ENCODE results near the gene NUP210L. TPM values are rescaled to one million over a fixed set of nuclear protein-coding genes. Genes with fewer than 3 reads are reported as not detected.

Gene NUP210L
- polyA plus RNA-seq, 3 donors = 0.03 TPM; not detected in 2

- peaks cover 68 to 76% of the 10 kb centered on the region in 2 donors for H3K4me1 ChIP-seq (ENCODE audit: control insufficient read depth in 1 of 2, insufficient read depth in 2 of 2, low read length in 2 of 2)
- H3K27ac ChIP-seq (ENCODE audit: low read depth in 1 of 2, low read length in 2 of 2) = peak overlapping the region; percentile 54 to 83
- H3K36me3 ChIP-seq (replicated peaks in 1 of 2; ENCODE audit: control insufficient read depth in 1 of 2, insufficient read depth in 2 of 2, low read length in 2 of 2) = peaks cover 22 to 28% of the 10 kb centered on the region in 2 donors
- peak overlapping the region; percentile 93 to 100 (median 100) for H3K27ac Mint-ChIP-seq
- H3K4me1 Mint-ChIP-seq = peaks cover 69% of the 10 kb centered on the region
- peak overlapping the region in 1 of 3 experiments; percentile 98 for H3K4me3 ChIP-seq (replicated peaks in 1 of 3; ENCODE audit: low read depth in 2 of 3, low read length in 3 of 3)
- WGBS (ENCODE audit: insufficient coverage) = 80% methylated on average over 1 of the region's 10 CpGs
- H4K20me1 ChIP-seq (ENCODE audit: insufficient read depth, low read length) = peaks cover 88% of the 10 kb centered on the region
- DNase-seq = no peak
- peaks cover 0 to 4% (median 0%) of the 10 kb centered on the region in 7 donors for H3K9me3 Mint-ChIP-seq
- TF ChIP-seq CTCF (IDR thresholded peaks at IDR 0.05) = no peak
- no peaks in the 10 kb centered on the region for H3K27me3 ChIP-seq (ENCODE audit: control insufficient read depth in 2 of 2, insufficient read depth in 2 of 2, low read length in 2 of 2)
- peaks cover 98% of the 10 kb centered on the region for H3K79me2 ChIP-seq (ENCODE audit: insufficient read depth, low read length)
- peaks cover 0 to 4% (median 0%) of the 10 kb centered on the region in 3 donors for H3K27me3 Mint-ChIP-seq (ENCODE audit: low read depth in 3 of 3)
- peaks cover 32 to 61% of the 10 kb centered on the region in 2 donors for H3K36me3 Mint-ChIP-seq
- no peak overlapping the region for H2AFZ ChIP-seq (ENCODE audit: insufficient read depth, low read depth, low read length, poor library complexity, severe bottlenecking)
- H3K4me2 ChIP-seq (replicated peaks; ENCODE audit: extremely low read depth, low read length, poor library complexity, severe bottlenecking) = peak overlapping the region; percentile 82
- H3K4me3 Mint-ChIP-seq = peak overlapping the region; percentile 77 to 91
- intact Hi-C loops (cut with micrococcal nuclease) = no loop called here
- no peak overlapping the region for H3K9ac ChIP-seq (ENCODE audit: insufficient read depth, low read length, poor library complexity, severe bottlenecking)
- no peaks in the 10 kb centered on the region for H3K9me3 ChIP-seq (replicated peaks in 1 of 2; ENCODE audit: control insufficient read depth in 1 of 2, insufficient read depth in 1 of 2, low read length in 2 of 2)
Observed at GRCh38 chr1:154178911-154179811, 24.3 kb upstream of the NUP210L start.

- peak overlapping the region; percentile 82 for H3K4me2 ChIP-seq (replicated peaks; ENCODE audit: extremely low read depth, low read length, poor library complexity, severe bottlenecking)
- H4K20me1 ChIP-seq (ENCODE audit: insufficient read depth, low read length) = peaks cover 100% of the 10 kb centered on the region
- no peak overlapping the region for H3K9ac ChIP-seq (ENCODE audit: insufficient read depth, low read length, poor library complexity, severe bottlenecking)
Observed at GRCh38 chr1:154178013-154178412, 23.1 kb upstream of the NUP210L start.

More at GRCh38 chr1:154178013-154178412, 23.1 kb upstream of the NUP210L start:
- Histone ChIP-seq H3K27ac (ENCODE audit: low read depth in 1 of 2, low read length in 2 of 2) (peak overlapping the region; percentile 54 to 83), H3K4me1 (ENCODE audit: control insufficient read depth in 1 of 2, insufficient read depth in 2 of 2, low read length in 2 of 2) (peaks cover 61 to 68% of the 10 kb centered on the region in 2 donors), H3K36me3 (replicated peaks in 1 of 2; ENCODE audit: control insufficient read depth in 1 of 2, insufficient read depth in 2 of 2, low read length in 2 of 2) (peaks cover 25 to 35% of the 10 kb centered on the region in 2 donors), H2AFZ (ENCODE audit: insufficient read depth, low read depth, low read length, poor library complexity, severe bottlenecking) (no peak overlapping the region), H3K79me2 (ENCODE audit: insufficient read depth, low read length) (peaks cover 99% of the 10 kb centered on the region), H3K27me3 (ENCODE audit: control insufficient read depth in 2 of 2, insufficient read depth in 2 of 2, low read length in 2 of 2) (no peaks in the 10 kb centered on the region), H3K4me3 (replicated peaks in 1 of 3; ENCODE audit: low read depth in 2 of 3, low read length in 3 of 3) (peak overlapping the region in 1 of 3 experiments; percentile 98), H3K9me3 (replicated peaks in 1 of 2; ENCODE audit: control insufficient read depth in 1 of 2, insufficient read depth in 1 of 2, low read length in 2 of 2) (no peaks in the 10 kb centered on the region)
- H3K27me3 Mint-ChIP-seq (ENCODE audit: low read depth in 3 of 3) = peaks cover 0 to 4% (median 0%) of the 10 kb centered on the region in 3 donors
- peaks cover 0 to 4% (median 0%) of the 10 kb centered on the region in 7 donors for H3K9me3 Mint-ChIP-seq
- peak in 1 of 3 donors; percentile 28 for DNase-seq
- H3K4me1 Mint-ChIP-seq = peaks cover 66% of the 10 kb centered on the region
- H3K27ac Mint-ChIP-seq = peak overlapping the region; percentile 89 to 100 (median 99)
- peak overlapping the region; percentile 56 to 63 for H3K4me3 Mint-ChIP-seq
- WGBS (ENCODE audit: insufficient coverage) = no CpG with 5 or more reads among the region's 2 CpGs
- H3K36me3 Mint-ChIP-seq = peaks cover 34 to 72% of the 10 kb centered on the region in 2 donors
- TF ChIP-seq CTCF (IDR thresholded peaks at IDR 0.05) = no peak
- intact Hi-C loops (cut with micrococcal nuclease) = no loop called here

All from CD14-positive monocyte (primary cell).